NCI-H446 treated with DMSO at 0.1 percent for 48 hours (cell line): ENCODE data around the gene WNT4.
"Not testable (repeated sequence)": the region's sequence is repeated elsewhere in the genome, so short reads cannot be mapped to it uniquely, and the experiment has no call there.

Experiments used
- DNase-seq: peaks from one replicate; lab custom pipeline; 2025; lab: John Stamatoyannopoulos, UW

WNT4 gene

GRCh38 chr1:22108339-22109105 lies 34.4 kb downstream of the WNT4 start:
- DNase-seq, result no peak

GRCh38 chr1:22107126-22107525 lies 35.8 kb downstream of the WNT4 start:
- DNase-seq, result no peak

DNA sequence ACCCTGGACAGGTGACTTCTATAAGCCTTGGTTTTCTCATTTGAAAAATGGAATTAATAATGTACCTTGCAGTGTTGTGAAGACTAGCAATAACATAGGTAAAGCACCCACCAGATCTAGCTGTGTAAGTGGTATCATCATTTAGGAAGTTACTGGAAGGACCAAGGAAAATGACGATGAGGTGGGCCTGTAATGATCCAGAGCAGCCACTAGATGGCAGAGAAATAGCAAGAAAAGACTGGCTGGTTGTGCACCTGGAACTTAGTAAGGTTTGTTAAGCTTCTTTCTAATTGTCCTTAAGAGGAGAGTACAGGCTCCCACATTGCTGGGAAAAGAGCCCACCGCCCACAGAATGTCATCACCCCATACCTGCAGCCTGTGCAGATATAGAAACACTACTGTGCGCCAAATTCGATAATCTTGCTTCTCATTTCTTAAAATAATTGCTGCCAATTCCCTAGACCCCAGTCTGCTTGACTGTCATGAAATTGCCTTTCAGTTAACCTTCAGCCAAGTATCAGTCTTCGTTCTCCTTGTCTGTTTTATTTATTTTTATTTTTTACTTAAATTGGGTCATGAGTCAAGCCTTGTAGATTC lies 37.2 kb downstream of the WNT4 start:
- peak; percentile 57 for DNase-seq

DNA sequence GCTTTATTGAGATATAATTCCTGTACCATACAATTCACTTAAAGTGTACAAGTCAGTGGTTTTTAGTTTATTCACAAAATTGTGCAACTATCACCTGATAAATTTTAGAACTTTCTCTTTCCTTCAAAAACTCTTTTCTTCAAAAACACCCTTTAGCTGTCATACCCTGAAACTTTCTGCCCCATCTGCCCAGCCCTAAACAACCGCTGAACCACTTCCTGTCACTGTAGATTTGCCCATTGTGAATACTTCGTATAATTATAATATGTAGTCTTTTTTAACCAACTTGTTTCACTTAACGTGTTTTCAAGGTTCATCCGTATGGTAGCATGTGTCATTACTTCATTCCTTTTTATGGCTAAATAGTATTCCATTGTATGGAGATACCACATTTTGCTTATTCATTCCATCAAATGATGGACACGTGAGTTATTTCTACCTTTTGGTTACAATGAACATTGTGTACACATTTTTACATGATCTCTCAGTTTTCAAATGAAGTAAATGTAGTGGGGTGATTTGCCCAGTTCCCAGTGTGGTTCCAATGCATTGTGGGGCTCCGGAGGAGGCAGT lies 37.9 kb downstream of the WNT4 start:
- DNase-seq, result no peak

DNA sequence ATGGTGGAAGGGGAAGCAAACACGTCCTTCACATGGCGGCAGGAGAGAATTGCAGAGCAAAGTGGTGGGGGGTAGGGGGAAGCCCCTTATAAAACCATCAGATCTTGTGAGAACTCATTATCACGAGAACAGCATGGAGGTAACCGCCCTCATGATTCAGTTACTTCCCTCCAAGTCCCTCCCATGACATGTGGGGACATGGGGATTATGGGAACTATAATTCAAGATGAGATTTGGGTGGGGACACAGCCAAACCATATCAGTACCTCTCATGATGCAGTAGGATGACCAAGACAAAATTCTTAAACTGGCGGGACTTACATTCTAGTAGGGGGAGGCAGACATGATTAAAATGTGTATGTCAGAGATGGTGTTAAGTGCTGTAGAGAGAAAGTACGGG lies 38.8 kb downstream of the WNT4 start:
- DNase-seq, result no peak

- DNase-seq, result no peak
Measured at GRCh38 chr1:22102746-22103145, 40.2 kb downstream of the WNT4 start.

GRCh38 chr1:22101995-22102394 lies 40.9 kb downstream of the WNT4 start:
- DNase-seq, result no peak

- no peak for DNase-seq
Measured at GRCh38 chr1:22101199-22101598, 41.7 kb downstream of the WNT4 start.

GRCh38 chr1:22100168-22100567 lies 42.7 kb downstream of the WNT4 start:
- DNase-seq, result no peak

DNA sequence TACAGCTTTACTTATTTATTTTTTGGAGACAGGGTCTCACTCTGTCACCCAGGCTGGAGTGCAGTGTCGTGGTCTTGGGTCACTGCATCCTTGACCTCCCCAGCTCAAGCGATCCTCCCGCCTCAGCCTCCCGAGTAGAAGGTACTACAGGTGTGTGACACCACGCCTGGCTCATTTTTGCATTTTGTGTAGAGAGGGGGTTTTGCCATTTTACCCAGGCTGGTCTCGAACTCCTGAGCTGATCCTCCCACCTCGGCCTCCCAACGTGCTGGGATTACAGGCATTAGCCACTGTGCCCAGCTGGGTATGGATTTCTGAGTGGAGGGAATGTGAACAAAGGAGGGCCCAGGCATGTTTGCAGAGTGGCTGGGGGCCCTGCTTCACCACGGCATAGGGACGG lies 44.1 kb downstream of the WNT4 start:
- DNase-seq, result no peak

DNA sequence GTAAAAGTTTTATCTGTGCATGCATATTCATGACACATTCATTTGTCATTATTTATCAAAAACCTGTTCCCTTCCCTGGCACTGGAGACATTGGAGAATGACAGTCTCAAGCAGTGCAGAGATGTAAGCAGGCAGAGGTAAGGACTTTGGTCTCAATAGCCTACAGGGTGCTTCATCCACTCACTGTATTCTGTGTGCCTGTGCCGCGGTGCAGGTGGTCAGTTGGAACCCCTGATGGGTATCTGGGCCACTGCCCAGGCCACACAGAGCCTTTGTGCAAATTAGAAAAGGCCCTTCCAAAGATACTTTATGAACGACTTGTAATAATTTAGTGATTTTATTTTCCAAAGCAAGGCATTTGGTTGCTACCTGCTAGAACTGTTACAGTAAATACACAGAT lies 46.4 kb downstream of the WNT4 start:
- DNase-seq, result no peak

GRCh38 chr1:22096036-22096435 lies 46.9 kb downstream of the WNT4 start:
- DNase-seq, result no peak

GRCh38 chr1:22093513-22093912 lies 49.4 kb downstream of the WNT4 start:
- no peak for DNase-seq

DNA sequence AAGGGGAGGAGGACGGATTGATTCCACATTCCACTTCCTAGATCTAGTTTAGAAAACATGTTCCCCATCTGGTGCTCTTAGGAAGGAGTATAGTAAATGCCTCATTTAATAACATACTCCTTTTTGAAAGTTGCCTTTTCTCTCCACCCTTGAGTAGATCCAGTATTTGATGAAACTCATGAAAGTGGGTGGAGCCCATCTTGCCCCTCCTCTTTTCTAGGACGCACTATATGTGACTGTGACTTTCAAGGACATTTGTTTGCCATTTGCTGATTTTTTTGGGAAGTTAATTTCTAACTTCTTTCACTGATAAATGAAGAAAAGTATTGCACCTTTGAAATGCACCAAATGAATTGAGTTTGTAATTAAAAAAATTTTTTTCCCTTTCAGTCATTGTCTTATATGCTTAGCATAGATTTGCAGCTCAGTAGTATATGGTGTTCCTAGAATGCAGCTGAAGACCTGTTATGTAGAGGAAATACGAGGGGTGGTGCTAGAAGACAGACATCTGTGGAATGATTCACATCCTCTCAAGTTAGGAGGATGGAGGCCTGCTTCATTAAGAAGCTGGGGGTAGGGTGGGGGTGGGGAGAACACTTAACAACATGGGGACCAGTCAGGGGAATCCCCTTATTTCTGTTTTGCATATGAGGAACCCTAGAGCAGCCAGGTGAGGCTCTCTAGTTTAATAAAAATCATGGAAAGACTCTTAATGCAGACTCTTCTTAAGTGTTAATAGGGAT lies 50.7 kb downstream of the WNT4 start:
- DNase-seq, result not testable (repeated sequence)

GRCh38 chr1:22090867-22091266 lies 52.0 kb downstream of the WNT4 start:
- DNase-seq, result no peak

DNA sequence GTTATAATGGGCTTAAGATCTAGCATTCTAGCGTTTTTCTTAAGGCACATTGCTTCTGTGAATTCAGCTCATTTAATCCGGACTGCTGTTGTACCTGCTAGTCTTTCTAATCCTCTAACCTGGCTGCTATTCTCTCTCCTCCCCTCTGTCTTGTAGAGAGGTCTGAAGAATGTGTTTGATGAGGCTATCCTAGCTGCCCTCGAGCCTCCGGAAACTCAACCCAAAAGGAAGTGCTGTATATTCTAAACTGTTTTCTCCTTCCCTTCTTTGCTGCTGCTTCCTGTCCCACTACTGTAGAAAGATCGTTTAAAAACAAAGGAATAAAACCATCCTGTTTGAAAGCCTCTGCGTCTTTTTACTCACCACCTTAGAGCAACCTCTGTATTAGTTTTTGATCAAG lies 53.1 kb downstream of the WNT4 start:
- DNase-seq, result no peak

DNA sequence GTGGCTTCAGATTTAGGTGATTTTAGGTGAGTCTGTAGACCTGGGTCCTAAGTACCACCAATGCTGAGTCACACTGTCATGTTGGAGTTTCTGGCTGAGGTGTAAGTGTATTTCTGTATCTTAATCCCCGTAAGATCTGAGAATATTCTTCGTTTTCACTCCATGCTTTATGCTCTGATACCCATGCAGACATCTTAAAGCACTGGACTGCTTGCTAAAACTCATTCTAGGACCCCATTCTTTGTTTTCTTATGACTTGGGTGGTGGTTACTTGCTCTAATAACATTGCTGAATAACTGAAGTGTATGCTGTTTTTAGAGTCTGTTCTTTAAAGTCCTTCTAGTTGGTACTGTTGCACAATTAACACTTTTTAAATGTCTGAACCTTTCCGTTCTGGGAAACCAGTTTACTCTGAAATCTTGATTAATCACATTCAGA lies 53.7 kb downstream of the WNT4 start:
- no peak for DNase-seq

DNA sequence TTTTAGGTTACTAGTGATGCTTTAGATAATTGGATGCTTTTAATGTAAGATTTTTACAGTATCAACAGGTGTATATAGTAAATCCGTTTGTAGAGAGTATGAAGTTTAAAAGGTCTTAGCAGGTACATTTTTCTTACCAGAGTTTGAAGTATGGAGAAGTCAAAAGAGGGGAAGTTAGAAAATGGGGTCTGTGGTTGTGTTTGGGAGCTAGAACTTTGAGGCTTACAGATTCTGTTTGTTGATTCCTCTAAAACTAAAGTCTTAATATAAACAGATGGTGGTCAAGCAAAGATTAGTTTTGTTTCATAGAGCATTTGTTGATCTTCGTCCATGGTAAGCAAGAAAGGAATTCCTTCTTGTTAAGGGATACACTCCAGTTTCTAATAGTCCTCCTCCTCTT lies 54.6 kb downstream of the WNT4 start:
- DNase-seq, result no peak

GRCh38 chr1:22080191-22080590 lies 62.7 kb downstream of the WNT4 start:
- DNase-seq, result no peak

DNA sequence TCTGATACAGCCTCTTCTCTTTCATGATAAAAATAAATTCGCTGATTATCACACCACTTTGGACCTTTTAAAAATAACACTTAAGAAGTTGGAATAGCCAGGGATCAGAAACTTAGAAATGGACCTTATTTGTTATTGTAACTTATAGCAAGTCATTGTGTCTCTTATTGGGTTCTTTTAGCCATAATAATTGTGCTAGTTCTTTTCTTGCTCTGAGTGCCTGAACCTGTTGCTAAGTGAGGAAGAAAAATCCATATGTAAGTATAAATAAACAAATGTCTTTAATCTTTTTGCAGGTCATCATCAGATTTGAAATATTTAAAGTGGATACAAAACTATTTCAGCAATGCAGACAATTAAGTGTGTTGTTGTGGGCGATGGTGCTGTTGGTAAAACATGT lies 64.8 kb downstream of the WNT4 start:
- no peak for DNase-seq

DNA sequence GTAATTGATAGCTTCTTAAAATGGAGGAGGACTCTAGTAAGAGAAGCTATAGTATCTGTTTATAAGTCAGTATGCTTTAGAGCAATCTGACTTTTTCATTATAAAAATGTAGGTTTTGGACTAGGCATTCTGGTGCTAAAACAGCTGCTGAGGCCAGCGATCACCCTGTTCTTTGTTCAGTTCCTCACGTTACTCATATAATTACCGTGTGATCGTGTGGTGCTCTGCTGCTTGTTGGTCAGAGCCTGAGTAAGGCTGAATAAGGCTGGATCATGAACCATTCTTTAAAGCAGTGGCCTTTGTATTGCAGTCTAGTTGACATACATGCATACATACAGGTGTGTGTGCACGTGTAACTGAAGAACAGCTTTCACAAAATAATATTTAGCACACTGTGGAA lies 65.2 kb downstream of the WNT4 start:
- no peak for DNase-seq

DNA sequence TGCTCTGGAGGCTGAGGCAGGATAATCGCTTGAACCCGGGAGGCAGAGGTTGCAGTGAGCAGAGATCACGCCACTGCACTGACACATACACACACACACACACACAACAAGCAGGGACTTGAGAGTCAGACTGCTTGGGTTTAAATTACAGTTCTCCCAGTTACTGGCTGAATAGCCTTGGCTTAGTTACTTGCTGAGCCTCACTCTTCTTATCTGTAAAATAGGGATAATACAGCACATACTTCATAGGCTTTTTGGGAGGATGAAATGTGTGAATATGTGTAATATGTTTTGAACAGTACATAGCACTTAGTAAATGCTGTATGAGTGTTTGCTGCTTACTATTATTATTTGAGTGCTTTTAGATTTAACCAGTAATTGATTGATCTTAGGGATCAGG lies 66.6 kb downstream of the WNT4 start:
- DNase-seq, result no peak

- DNase-seq, result no peak
Measured at GRCh38 chr1:22075718-22076117, 67.2 kb downstream of the WNT4 start.
